ENCODE results near the gene CHI3L1. TPM values are rescaled to one million over a fixed set of nuclear protein-coding genes. Genes with fewer than 3 reads are reported as not detected.

CHI3L1 gene
- total RNA-seq, 3 donors from 2014 or later: 0.58 to 10.8 (median 1.8) TPM

GRCh38 chr1:203147376-203147775 lies 39.1 kb downstream of the CHI3L1 start:
- intact Hi-C loops (cut with DNase I, micrococcal nuclease): no loop called here
- ATAC-seq: no peak
- H3K4me1 ChIP-seq (ENCODE audit: low read depth): no peaks in the 10 kb centered on the region

GRCh38 chr1:203146537-203146936 lies 40.0 kb downstream of the CHI3L1 start:
- H3K36me3 ChIP-seq (ENCODE audit: low read depth): no peaks in the 10 kb centered on the region
- TF ChIP-seq CTCF (IDR thresholded peaks at IDR 0.05): no peak
- no peaks in the 10 kb centered on the region for H3K4me1 ChIP-seq (ENCODE audit: low read depth)
- ATAC-seq (no peak), DNase-seq (no peak)
- H3K9me3 ChIP-seq: no peaks in the 10 kb centered on the region
- no peak overlapping the region for H3K4me3 ChIP-seq
- intact Hi-C loops (cut with DNase I, micrococcal nuclease): no loop called here

More at GRCh38 chr1:203147376-203147775, 39.1 kb downstream of the CHI3L1 start:
- no peak for TF ChIP-seq CTCF (IDR thresholded peaks at IDR 0.05)
- Histone ChIP-seq H3K36me3 (ENCODE audit: low read depth) (no peaks in the 10 kb centered on the region), H3K4me3 (no peak overlapping the region), H3K9me3 (no peaks in the 10 kb centered on the region)
- DNase-seq: no peak

GRCh38 chr1:203146042-203146369 lies 40.5 kb downstream of the CHI3L1 start:
- H3K4me3 ChIP-seq: no peak overlapping the region
- ATAC-seq (no peak), DNase-seq (no peak)
- no peak for TF ChIP-seq CTCF (IDR thresholded peaks at IDR 0.05)
- no peaks in the 10 kb centered on the region for H3K36me3 ChIP-seq (ENCODE audit: low read depth)
- H3K9me3 ChIP-seq: no peaks in the 10 kb centered on the region
- intact Hi-C loops (cut with DNase I, micrococcal nuclease): no loop called here
- H3K4me1 ChIP-seq (ENCODE audit: low read depth): no peaks in the 10 kb centered on the region

GRCh38 chr1:203145321-203146041 lies 41.0 kb downstream of the CHI3L1 start:
- no peak for TF ChIP-seq CTCF (IDR thresholded peaks at IDR 0.05)
- intact Hi-C loops (cut with DNase I, micrococcal nuclease): no loop called here
- no peak for DNase-seq
- Histone ChIP-seq H3K4me3 (no peak overlapping the region), H3K36me3 (ENCODE audit: low read depth) (no peaks in the 10 kb centered on the region), H3K4me1 (ENCODE audit: low read depth) (no peaks in the 10 kb centered on the region), H3K9me3 (no peaks in the 10 kb centered on the region)
- ATAC-seq: no peak

GRCh38 chr1:203144661-203145060 lies 41.8 kb downstream of the CHI3L1 start:
- no peaks in the 10 kb centered on the region for H3K9me3 ChIP-seq
- no peak for TF ChIP-seq CTCF (IDR thresholded peaks at IDR 0.05)
- ATAC-seq (no peak), DNase-seq (no peak)
- H3K4me1 ChIP-seq (ENCODE audit: low read depth): no peaks in the 10 kb centered on the region
- H3K36me3 ChIP-seq (ENCODE audit: low read depth): no peaks in the 10 kb centered on the region
- no peak overlapping the region for H3K4me3 ChIP-seq
- intact Hi-C loops (cut with DNase I, micrococcal nuclease): no loop called here

GRCh38 chr1:203143641-203144040 lies 42.9 kb downstream of the CHI3L1 start:
- Histone ChIP-seq H3K4me3 (no peak overlapping the region), H3K9me3 (no peaks in the 10 kb centered on the region), H3K4me1 (ENCODE audit: low read depth) (no peaks in the 10 kb centered on the region), H3K36me3 (ENCODE audit: low read depth) (no peaks in the 10 kb centered on the region)
- intact Hi-C loops (cut with DNase I, micrococcal nuclease): no loop called here
- no peak for DNase-seq
- no peak for TF ChIP-seq CTCF (IDR thresholded peaks at IDR 0.05)
- peak; percentile 28 for ATAC-seq
